HG03457 (cell line): ENCODE data around the gene CYP26B1.
"Not testable (repeated sequence)": the region's sequence is repeated elsewhere in the genome, so short reads cannot be mapped to it uniquely, and the experiment has no call there.

Experiments used
- ATAC-seq: cut with Tn5 transposase; IDR thresholded peaks from one replicate; pipeline ENCODE4 v1.9.1; 2021; ENCODE audit warnings: moderate number of reproducible peaks; ENCODE audit not compliant: unreplicated experiment

The CYP26B1 gene

DNA sequence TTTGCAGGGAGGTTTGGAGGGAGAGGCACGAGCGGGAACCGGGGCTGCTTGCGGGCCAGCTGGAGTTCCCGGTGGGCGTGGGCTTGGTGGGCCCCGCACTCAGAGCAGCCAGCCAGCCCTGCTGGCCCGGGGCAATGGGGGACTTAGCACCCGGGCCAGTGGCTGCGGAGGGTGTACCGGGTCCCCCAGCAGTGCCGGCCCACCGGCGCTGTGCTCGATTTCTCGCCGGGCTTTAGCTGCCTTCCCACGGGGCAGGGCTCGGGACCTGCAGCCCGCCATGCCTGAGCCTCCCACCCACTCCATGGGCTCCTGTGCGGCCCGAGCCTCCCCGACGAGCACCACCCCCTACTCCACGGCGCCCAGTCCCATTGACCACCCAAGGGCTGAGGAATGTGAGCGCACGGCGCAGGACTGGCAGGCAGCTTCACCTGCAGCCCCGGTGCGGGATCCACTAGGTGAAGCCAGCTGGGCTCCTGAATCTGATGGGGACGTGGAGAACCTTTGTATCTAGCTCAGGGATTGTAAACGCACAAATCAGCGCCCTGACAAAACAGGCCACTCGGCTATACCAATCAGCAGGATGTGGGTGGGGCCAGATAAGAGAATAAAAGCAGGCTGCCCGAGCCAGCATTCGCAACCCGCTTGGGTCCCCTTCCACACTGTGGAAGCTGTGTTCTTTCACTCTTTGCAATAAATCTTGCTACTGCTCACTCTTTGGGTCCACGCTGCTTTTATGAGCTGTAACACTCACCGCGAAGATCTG is 60.6 kb downstream of the CYP26B1 start:
- not testable (repeated sequence) for ATAC-seq

DNA sequence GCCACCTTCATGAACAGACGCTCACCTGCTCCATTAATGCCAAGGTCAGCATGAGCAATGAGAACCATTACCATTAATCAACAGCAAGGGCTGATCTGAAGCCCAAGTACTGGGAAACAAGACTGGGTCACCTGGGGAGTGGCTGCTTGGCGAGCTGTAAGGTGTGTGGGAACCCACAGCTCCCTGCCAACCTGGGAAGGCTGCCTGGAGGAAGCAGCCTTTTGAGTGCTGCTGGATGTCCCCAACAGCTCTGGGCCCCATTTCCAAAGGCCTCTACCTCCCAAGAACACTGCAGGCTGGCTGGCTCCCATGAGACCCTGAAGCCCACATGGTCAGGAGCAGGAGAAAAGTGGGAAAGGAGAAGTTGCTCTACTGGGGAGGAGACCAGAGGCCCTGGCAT is 62.1 kb downstream of the CYP26B1 start:
- no peak for ATAC-seq

DNA sequence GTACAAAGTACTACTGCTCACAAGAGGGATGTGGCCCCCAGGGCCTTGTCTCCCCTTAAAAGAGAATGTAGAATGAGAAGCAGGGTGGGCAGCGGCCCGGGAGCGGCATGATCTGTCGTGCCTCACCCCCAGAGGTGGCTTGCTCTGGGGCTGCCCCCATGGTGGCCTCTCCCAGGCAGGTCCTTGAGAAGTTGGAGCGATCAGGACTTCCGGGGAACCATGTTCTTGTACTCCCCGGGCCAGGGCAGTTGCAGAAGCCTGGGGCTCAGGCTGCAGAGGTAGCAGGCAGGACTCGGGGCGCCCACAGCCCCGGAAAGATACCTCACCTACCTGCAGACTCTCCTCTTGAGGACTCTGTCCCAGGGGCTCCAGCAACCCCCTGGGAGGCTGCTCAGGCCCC is 62.6 kb downstream of the CYP26B1 start:
- ATAC-seq = no peak

DNA sequence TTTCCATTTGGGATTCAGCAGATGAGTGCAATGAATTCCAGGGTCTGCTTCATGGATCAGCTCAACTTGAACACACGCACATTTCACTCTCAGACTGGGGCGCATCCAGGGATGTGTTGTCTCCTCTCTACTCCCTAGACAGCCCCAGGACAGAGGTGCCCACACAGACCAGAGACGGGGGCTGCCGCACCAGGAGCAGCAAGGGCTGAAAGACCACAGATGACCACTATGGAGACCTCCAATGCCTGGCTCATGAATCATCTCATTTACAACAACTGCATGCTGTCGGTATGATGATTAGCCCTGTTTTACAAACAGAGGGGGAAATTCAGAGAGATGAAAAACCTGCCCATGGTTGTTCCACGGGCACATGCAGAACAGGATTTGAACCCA is 63.1 kb downstream of the CYP26B1 start:
- ATAC-seq = no peak

DNA sequence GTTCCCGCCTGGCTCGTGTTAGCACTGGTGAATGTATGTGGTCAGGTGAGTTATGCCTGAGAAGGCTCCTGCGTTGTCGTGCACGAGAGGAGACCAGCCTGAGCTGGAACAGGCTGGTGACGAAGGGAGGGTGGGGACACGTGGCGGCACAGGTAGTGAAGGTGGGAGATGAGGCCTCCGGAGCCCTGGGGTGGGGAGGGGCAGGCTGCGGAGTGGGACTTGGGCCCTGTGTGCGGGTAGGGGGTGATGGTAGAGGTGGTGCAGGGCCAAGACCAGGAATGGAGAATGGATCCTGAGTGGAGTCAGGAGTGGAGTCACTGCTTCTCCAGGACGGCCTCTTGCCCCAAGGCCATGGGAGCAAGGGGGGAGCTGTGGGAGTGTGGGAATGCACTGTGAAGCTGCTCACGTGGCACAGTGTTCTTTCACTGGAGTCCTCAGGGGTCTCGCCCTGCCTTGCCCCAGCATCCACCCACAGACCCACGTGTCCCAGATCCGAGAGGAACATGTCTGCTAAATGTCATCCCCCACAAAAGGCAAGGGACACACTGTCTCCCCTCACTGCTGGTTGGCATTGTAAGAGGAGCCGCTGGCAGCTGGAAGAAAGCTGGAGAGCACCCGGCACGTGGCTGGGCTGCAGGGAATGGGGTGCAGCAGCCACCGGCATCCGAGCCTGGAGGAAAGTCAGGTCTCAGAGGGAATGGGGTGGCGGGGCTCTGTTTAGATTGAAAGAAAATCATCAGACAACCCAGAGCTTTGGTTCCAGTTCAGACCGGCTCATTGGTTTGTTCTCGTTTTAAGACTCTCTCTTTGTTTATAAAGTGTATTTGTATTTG is 63.7 kb downstream of the CYP26B1 start:
- ATAC-seq = no peak

DNA sequence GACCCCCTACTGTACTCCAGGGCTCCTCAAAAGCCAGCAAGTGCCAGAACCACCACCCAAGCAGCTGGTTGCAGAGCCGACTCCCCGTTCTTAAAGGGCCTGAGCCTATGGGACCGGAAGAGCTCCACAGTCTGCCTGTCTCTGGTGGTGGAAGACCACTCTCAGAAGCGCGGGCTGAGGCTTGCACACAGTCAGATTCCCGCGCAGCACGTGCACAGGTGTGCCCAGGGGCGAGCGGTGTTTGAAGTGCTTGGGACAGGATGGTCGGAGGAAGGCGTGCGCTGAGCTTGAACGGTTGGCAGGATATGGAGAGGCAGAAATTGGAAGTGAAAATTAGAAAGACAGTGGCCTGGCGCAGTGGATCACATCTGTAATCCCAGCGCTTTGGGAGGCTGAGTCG is 64.8 kb downstream of the CYP26B1 start:
- no peak for ATAC-seq

DNA sequence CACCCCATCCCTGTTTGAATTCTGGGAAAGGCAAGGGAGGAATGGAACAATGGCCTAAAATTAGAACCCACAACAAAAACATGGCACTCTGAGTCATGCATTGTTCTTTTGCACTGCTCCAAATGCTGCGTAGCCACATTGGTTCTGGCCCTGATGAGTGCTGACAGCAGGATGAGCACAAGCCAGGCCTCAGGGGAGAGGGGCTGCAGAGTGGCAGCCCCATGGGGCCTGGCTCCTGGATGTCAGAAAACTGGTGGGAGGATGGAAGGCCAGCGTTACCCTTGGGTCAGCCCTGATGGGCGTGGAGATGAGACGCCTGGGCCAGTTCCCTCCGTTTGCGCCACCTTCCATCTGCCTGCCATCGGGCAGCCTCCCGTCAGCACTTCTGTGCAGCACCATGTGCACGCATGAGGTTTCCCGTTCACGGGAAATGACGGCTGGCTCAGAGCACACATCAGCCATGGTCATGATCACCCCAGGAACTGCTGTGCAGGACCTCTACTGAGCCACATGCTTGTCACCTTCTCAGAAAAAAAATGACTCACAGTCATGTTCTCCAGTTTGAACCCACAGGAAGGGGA is 65.6 kb downstream of the CYP26B1 start:
- no peak for ATAC-seq

DNA sequence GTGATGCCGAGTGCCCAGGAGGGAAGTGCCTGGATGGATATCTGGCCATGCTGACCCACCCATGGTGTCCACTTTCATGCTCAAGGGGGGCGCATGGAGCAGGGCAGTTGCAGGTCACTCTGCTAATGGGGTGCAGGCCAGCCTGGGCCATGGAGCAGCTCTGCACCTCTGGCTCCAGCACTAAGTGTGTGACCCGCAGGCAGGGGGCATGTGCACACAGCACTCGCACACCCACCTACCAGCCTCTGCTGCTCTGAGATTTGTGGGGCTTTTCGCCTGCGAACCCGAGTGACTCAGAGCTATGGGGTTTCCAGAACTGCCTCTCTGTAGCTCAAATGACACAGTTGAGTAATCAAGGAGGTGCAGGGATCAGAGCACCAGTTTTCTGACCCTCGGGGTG is 66.2 kb downstream of the CYP26B1 start:
- no peak for ATAC-seq

DNA sequence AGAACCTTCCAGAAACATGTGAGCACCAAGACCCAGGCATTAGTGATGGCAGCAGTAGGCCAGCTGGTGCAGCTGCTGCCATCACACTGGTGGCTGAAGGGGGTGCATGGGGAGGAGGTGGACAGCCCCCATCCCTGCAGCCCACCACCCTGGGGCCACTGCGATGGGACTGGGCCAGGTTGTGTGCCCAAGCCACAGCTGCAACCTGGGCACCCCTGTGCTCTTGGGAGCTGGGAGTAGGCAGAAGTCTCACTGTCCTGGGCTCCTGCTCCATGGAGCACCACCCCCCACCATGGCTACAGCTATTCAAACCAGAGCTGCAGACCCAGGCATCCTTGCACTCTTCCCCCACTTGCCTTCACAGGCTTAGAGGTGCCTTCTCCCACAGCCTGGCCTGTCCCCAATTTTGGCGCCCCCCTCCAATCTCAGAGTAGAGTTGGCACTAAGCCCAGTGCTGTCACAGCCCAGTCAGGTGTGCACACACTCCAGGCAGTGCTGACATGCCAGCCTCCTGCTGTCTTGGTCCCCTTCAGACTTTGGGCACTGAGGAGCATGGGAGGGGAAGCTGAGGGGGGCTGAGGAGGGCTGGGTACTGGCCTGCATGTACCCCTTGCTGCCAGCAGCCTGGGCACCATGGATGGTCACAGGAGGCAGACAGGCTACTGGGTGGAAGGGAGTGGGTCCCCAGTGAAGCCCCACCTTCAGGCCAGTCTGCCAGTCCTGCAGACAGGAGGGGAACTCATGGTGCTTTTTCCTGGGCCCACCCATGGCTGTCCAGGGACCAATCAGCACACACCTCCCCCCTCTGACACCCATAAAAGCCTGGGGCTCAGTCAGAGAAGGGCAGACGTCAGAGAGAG is 67.1 kb downstream of the CYP26B1 start:
- ATAC-seq = no peak
